Nephron (organoid): ENCODE measurements around the gene PRR7.

Experiments used
- H3K27ac Mint-ChIP-seq, 3 experiments: 2 replicates each; pipeline ENCODE4 v1.8.0; 2020; ENCODE audit warnings: mixed read lengths in 3 of 3, mild to moderate bottlenecking in 2 of 3, moderate library complexity in 1 of 3
- H3K27me3 Mint-ChIP-seq: 2 replicates; pipeline ENCODE4 v1.8.0; 2021; ENCODE audit warnings: low read depth, mild to moderate bottlenecking, moderate library complexity, mixed read lengths
- H3K36me3 Mint-ChIP-seq: 2 replicates; pipeline ENCODE4 v1.8.0; 2020; ENCODE audit warnings: low read depth, mixed read lengths
- H3K4me1 Mint-ChIP-seq: 2 replicates; pipeline ENCODE4 v1.8.0; 2020; ENCODE audit warnings: mixed read lengths
- H3K4me3 Mint-ChIP-seq, 3 experiments: 2 replicates each; pipeline ENCODE4 v1.8.0; 2020; ENCODE audit warnings: mild to moderate bottlenecking in 3 of 3, mixed read lengths in 3 of 3, moderate library complexity in 2 of 3
- H3K9me3 Mint-ChIP-seq: 2 replicates; pipeline ENCODE4 v1.8.0; 2020; ENCODE audit warnings: mixed read lengths
- TF ChIP-seq, protein P1 (sequence below), 3 experiments: fragments of 200-600 bp; sonication (generic); IDR thresholded peaks; one replicate each; pipeline ENCODE4 v1.5.0; 2021; ENCODE audit warnings: antibody characterized with exemption in 3 of 3; ENCODE audit not compliant: unreplicated experiment in 3 of 3

PRR7 gene

DNA sequence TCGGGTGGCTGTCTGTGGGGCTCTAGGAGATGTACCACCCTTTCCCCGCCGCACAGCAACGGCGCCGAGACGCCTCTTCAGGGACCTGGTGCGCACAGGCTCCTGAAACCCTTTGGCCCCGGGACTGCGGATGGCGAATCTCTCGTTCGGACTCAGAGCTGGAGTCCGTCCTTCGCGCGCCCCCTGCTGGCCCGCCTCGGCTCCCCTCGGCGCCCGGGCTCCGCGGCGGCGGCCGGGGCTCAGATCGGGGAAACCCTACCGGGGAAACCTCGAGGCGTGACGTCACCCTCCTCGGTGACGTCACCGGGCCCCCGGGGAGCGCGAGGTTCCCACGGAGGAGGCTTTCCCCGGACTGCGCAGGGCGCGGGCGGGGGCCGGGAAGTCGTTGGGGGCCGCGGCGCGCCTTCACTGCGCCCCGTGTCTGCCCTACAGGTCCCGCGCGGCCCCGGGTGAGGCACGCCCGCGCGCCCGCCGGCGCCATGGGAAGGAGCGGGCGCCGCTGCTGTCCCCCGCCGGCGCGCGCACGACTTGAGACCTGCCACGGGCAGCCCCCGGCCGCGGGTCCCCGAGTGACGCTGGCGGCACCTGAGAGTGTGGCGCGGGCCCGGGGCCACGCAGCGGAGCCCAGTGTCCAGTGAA is 7.9 kb downstream of the PRR7 start:
- peaks cover 14% of the 10 kb centered on the region for H3K36me3 Mint-ChIP-seq
- H3K4me3 Mint-ChIP-seq = peak overlapping the region; percentile 73 to 92 (median 90)
- H3K4me1 Mint-ChIP-seq = peaks cover 24% of the 10 kb centered on the region
- peaks cover 5% of the 10 kb centered on the region for H3K27me3 Mint-ChIP-seq
- TF ChIP-seq, protein P1, sequence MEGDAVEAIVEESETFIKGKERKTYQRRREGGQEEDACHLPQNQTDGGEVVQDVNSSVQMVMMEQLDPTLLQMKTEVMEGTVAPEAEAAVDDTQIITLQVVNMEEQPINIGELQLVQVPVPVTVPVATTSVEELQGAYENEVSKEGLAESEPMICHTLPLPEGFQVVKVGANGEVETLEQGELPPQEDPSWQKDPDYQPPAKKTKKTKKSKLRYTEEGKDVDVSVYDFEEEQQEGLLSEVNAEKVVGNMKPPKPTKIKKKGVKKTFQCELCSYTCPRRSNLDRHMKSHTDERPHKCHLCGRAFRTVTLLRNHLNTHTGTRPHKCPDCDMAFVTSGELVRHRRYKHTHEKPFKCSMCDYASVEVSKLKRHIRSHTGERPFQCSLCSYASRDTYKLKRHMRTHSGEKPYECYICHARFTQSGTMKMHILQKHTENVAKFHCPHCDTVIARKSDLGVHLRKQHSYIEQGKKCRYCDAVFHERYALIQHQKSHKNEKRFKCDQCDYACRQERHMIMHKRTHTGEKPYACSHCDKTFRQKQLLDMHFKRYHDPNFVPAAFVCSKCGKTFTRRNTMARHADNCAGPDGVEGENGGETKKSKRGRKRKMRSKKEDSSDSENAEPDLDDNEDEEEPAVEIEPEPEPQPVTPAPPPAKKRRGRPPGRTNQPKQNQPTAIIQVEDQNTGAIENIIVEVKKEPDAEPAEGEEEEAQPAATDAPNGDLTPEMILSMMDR (IDR thresholded peaks at IDR 0.05; ENCODE audit: unreplicated experiment in 3 of 3) = peak; percentile 85 to 94 (median 93)
- H3K27ac Mint-ChIP-seq = peak overlapping the region in 1 of 3 experiments; percentile 58
- H3K9me3 Mint-ChIP-seq = no peaks in the 10 kb centered on the region

DNA sequence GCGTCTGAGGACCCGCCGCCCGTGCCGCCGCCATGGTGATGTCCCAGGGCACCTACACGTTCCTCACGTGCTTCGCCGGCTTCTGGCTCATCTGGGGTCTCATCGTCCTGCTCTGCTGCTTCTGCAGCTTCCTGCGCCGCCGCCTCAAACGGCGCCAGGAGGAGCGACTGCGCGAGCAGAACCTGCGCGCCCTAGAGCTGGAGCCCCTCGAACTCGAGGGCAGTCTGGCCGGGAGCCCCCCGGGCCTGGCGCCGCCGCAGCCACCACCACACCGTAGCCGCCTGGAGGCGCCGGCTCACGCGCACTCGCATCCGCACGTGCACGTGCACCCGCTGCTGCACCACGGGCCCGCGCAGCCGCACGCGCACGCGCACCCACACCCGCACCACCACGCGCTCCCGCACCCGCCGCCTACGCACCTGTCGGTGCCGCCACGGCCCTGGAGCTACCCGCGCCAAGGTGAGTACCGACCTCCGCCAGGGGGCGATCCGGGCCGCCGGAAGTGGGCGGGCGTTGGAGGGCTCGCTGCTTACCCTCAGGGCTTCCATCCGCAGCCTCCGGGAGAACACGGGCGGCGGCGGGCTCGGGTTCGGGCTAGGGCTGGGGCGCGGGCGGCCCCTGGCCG is 8.5 kb downstream of the PRR7 start:
- TF ChIP-seq, protein P1 (IDR thresholded peaks at IDR 0.05; ENCODE audit: unreplicated experiment in 3 of 3) = peak; percentile 73 to 89 (median 77)
- Mint-ChIP-seq H3K9me3 (no peaks in the 10 kb centered on the region), H3K27me3 (peaks cover 5% of the 10 kb centered on the region), H3K27ac (no peak overlapping the region), H3K4me3 (peak overlapping the region; percentile 73 to 89 (median 81)), H3K4me1 (peaks cover 24% of the 10 kb centered on the region), H3K36me3 (peaks cover 18% of the 10 kb centered on the region)

DNA sequence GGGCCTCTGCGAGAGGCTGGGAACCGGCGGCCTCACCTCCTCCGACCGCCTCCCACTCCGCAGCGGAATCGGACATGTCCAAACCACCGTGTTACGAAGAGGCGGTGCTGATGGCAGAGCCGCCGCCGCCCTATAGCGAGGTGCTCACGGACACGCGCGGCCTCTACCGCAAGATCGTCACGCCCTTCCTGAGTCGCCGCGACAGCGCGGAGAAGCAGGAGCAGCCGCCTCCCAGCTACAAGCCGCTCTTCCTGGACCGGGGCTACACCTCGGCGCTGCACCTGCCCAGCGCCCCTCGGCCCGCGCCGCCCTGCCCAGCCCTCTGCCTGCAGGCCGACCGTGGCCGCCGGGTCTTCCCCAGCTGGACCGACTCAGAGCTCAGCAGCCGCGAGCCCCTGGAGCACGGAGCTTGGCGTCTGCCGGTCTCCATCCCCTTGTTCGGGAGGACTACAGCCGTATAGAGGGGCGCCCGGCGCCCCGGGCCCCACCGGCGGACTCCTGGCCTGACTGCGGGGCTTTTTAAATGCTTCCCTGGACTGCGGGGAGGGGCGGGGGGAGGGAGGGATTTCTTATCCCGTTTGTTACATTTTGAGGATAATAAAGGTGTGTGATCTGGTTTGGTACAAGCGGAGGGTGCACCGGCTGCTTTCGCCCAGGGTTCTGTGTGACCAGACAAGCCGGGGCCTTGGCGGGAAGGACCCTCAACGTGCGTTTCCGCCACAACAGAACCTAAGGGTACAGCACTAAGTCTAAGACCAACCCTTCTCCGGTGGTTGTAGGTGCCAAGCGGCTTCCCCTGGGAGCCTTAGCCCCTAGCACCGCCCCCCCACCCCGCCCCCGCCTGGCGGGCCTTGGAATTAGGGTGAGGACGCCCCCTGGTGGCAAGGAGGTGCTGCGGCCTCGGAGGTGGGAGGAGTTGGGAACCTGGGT is 9.3 kb downstream of the PRR7 start:
- H3K36me3 Mint-ChIP-seq = peaks cover 23% of the 10 kb centered on the region
- TF ChIP-seq, protein P1 (IDR thresholded peaks at IDR 0.05; ENCODE audit: unreplicated experiment in 3 of 3) = peak; percentile 96 to 99 (median 98)
- H3K9me3 Mint-ChIP-seq = no peaks in the 10 kb centered on the region
- H3K4me1 Mint-ChIP-seq = peaks cover 18% of the 10 kb centered on the region
- peak overlapping the region; percentile 81 to 89 (median 88) for H3K4me3 Mint-ChIP-seq
- peak overlapping the region; percentile 79 to 91 (median 88) for H3K27ac Mint-ChIP-seq
- peaks cover 5% of the 10 kb centered on the region for H3K27me3 Mint-ChIP-seq

DNA sequence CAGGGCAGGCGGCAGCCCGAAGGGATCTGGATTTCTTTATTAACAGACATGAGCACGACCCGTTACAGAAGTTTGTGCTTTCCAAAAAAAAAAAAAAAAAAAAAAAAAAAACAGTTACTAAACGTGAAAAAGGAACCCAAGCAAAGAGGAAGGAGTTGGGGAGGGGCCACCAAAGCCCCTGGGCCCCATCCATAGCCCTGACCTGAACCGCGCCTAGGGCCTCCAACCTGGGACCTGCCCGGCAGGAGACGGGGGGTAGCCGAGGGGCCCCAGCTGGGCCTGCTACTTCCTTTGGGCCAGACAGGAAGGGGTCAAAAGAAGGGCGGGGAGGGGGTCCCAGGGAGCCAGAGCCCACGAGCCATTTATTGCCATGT is 10.0 kb downstream of the PRR7 start:
- TF ChIP-seq, protein P1 (IDR thresholded peaks at IDR 0.05; ENCODE audit: unreplicated experiment in 3 of 3) = no peak
- Mint-ChIP-seq H3K36me3 (peaks cover 28% of the 10 kb centered on the region), H3K27me3 (peaks cover 5% of the 10 kb centered on the region), H3K9me3 (no peaks in the 10 kb centered on the region), H3K4me3 (peak overlapping the region; percentile 81 to 89 (median 88)), H3K4me1 (peaks cover 20% of the 10 kb centered on the region), H3K27ac (peak overlapping the region; percentile 79 to 91 (median 88))

DNA sequence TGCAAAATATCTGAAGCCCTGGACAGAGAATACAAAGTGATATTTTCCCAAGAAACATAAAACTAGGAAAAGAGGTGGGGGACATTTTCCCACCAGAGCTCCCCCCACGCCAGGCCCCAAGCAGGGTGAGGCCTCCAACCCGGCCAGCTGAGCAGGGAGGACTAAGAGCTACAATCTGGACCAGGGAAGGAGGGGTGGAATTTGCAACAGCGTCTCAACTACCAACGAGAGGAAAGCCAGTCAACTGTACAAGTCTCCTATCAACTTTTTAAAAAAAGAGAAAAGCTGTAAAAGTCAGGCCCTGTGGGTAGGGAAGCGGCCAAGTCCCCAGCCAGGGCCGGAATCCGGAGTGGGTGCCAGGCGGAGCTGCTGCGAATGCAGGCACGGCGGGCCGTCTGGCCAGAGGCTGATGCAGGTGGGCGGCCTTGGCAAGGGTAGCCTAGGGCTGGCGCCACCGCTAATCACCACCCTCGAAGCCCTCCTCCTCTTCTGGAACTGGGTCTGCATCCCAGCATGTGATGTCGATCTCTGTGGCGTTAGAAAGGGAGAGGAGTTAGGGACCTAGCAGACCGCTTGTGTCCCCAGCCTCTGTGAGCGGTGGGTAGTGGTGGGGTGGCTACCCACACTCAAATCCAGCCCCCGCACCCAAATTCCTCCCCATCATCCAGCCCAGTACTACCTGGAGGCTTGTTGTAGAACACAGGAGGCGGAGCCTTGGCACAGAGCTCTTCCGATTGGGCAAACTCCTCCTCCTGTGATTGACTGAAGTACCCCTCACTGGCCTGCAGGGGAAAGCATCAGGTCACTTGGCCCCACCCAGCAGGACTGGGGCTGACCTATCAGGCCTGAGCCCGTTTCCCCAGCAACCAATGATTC is 10.6 kb downstream of the PRR7 start:
- TF ChIP-seq, protein P1 (IDR thresholded peaks at IDR 0.05; ENCODE audit: unreplicated experiment in 3 of 3) = peak; percentile 62 to 65 (median 63)
- H3K36me3 Mint-ChIP-seq = peaks cover 34% of the 10 kb centered on the region
- H3K27me3 Mint-ChIP-seq = peaks cover 2% of the 10 kb centered on the region
- H3K9me3 Mint-ChIP-seq = no peaks in the 10 kb centered on the region
- H3K27ac Mint-ChIP-seq = peak overlapping the region; percentile 82 to 88 (median 82)
- peak overlapping the region; percentile 63 to 82 (median 75) for H3K4me3 Mint-ChIP-seq
- peaks cover 22% of the 10 kb centered on the region for H3K4me1 Mint-ChIP-seq
